SJCRH30 (cell line): ENCODE results near the gene OGFR. TPM values are rescaled to one million over a fixed set of nuclear protein-coding genes. Genes with fewer than 3 reads are reported as not detected.

Experiments
- DNase-seq, 2 experiments: peaks; one replicate each; pipeline ENCODE4 v3.0.0-alpha.2; 2015 to 2020
- H3K27ac ChIP-seq: fragments of 250-450 bp; sonication (Bioruptor Pico); 2 replicates; pipeline ENCODE4 v1.5.1; 2020; ENCODE audit warnings: mild to moderate bottlenecking, moderate library complexity
- H3K27me3 ChIP-seq: fragments of 250-450 bp; sonication (Bioruptor Pico); 2 replicates; pipeline ENCODE4 v1.5.1; 2020; ENCODE audit warnings: mild to moderate bottlenecking, moderate library complexity
- H3K36me3 ChIP-seq: fragments of 250-450 bp; sonication (Bioruptor Pico); 2 replicates; pipeline ENCODE4 v1.5.1; 2020; ENCODE audit warnings: mild to moderate bottlenecking, moderate library complexity
- H3K4me1 ChIP-seq: fragments of 250-450 bp; sonication (Bioruptor Pico); 2 replicates; pipeline ENCODE4 v1.5.1; 2020; ENCODE audit warnings: mild to moderate bottlenecking, moderate library complexity
- H3K4me3 ChIP-seq: fragments of 250-450 bp; sonication (Bioruptor Pico); 2 replicates; pipeline ENCODE4 v1.5.1; 2020; ENCODE audit warnings: mild to moderate bottlenecking, moderate library complexity
- H3K9me3 ChIP-seq: fragments of 250-450 bp; sonication (Bioruptor Pico); replicated peaks from 2 replicates; pipeline ENCODE4 v1.5.1; 2020; ENCODE audit warnings: mild to moderate bottlenecking, moderate library complexity
- total RNA-seq: library from RNA; depleted of rRNA; stranded (reverse); fragments of >200 nt; shearing (Covaris generic); gene quantifications from 2 replicates; pipeline ENCODE4 v1.2.3, GENCODE V29; 2014

The OGFR gene
- total RNA-seq, 1 experiment from 2014 or later = 49.0 TPM

DNA sequence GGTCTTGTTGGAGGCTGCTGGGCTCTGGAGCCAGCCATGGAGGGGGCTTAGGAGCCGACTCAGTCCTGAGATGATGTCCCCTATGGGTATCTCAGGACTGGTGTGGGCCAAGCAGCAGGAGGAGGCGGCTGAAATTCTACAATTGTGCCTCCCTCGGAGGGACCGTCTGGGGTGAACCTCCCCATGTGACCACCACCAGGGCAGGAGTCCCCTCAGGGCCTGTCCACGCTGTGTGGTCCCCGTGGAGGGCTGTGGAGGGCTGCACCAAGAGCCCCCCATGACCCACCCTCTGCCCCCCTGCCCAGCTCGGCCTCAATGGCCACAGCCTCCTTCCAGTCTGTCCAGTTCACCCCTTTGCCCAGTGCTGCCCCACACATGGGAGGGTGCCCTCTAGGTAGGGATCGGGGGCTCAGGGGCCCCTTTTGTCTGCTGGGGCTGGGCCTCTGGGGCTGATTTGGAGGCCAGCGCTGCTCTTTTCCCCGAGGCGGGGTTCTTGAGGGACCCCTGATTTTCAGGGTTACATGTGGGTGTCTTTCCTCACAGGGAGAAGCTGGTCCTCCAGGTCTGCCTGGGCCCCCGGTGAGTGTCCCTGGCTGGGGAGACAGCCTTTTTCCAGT is 13.4 kb downstream of the OGFR start:
- Histone ChIP-seq H3K4me1 (peaks cover 26% of the 10 kb centered on the region), H3K27me3 (peaks cover 6% of the 10 kb centered on the region; the same call in 1 of the 2 replicates), H3K9me3 (no peaks in the 10 kb centered on the region), H3K36me3 (no peaks in the 10 kb centered on the region), H3K4me3 (0 out of 2 replicates have a peak overlapping the region, but pooled peaks have one; percentile 3), H3K27ac (peak overlapping the region; percentile 81)
- peak in 1 of 2 experiments; percentile 66 for DNase-seq

- peak overlapping the region; percentile 81 for H3K27ac ChIP-seq
- H3K27me3 ChIP-seq = peaks cover 10% of the 10 kb centered on the region; the same call in 1 of the 2 replicates
- peaks cover 26% of the 10 kb centered on the region for H3K4me1 ChIP-seq
- peak; percentile 99 for DNase-seq
- H3K36me3 ChIP-seq = no peaks in the 10 kb centered on the region
- H3K9me3 ChIP-seq = no peaks in the 10 kb centered on the region
- H3K4me3 ChIP-seq = peak overlapping the region; percentile 11
Measured at GRCh38 chr20:62818592-62819493, 14.2 kb downstream of the OGFR start.

- Histone ChIP-seq H3K27ac (no peak overlapping the region), H3K4me1 (peaks cover 30% of the 10 kb centered on the region), H3K36me3 (no peaks in the 10 kb centered on the region), H3K4me3 (no peak overlapping the region), H3K27me3 (peaks cover 10% of the 10 kb centered on the region; the same call in 1 of the 2 replicates), H3K9me3 (no peaks in the 10 kb centered on the region)
- peak; percentile 77 to 81 for DNase-seq
Measured at GRCh38 chr20:62819494-62820174, 15.0 kb downstream of the OGFR start.

- H3K4me3 ChIP-seq = no peak overlapping the region
- peaks cover 34% of the 10 kb centered on the region for H3K4me1 ChIP-seq
- H3K27me3 ChIP-seq = peaks cover 13% of the 10 kb centered on the region
- no peaks in the 10 kb centered on the region for H3K36me3 ChIP-seq
- no peaks in the 10 kb centered on the region for H3K9me3 ChIP-seq
- DNase-seq = peak in 1 of 2 experiments; percentile 34
- H3K27ac ChIP-seq = no peak overlapping the region
Measured at GRCh38 chr20:62820208-62820961, 15.8 kb downstream of the OGFR start.

GRCh38 chr20:62820962-62821725 is 16.5 kb downstream of the OGFR start:
- Histone ChIP-seq H3K4me1 (peaks cover 36% of the 10 kb centered on the region), H3K27ac (no peak overlapping the region), H3K36me3 (no peaks in the 10 kb centered on the region), H3K27me3 (peaks cover 18% of the 10 kb centered on the region), H3K9me3 (no peaks in the 10 kb centered on the region), H3K4me3 (no peak overlapping the region)
- DNase-seq = peak in 1 of 2 experiments; percentile 33

GRCh38 chr20:62821726-62822210 is 17.1 kb downstream of the OGFR start:
- peaks cover 24% of the 10 kb centered on the region for H3K27me3 ChIP-seq
- no peak overlapping the region for H3K27ac ChIP-seq
- DNase-seq = no peak
- H3K9me3 ChIP-seq = no peaks in the 10 kb centered on the region
- no peak overlapping the region for H3K4me3 ChIP-seq
- peaks cover 36% of the 10 kb centered on the region for H3K4me1 ChIP-seq
- H3K36me3 ChIP-seq = no peaks in the 10 kb centered on the region

GRCh38 chr20:62822239-62822787 is 17.7 kb downstream of the OGFR start:
- H3K4me1 ChIP-seq = peaks cover 36% of the 10 kb centered on the region
- no peaks in the 10 kb centered on the region for H3K9me3 ChIP-seq
- H3K27me3 ChIP-seq = peaks cover 30% of the 10 kb centered on the region
- H3K4me3 ChIP-seq = no peak overlapping the region
- H3K27ac ChIP-seq = no peak overlapping the region
- no peak for DNase-seq
- H3K36me3 ChIP-seq = no peaks in the 10 kb centered on the region

DNA sequence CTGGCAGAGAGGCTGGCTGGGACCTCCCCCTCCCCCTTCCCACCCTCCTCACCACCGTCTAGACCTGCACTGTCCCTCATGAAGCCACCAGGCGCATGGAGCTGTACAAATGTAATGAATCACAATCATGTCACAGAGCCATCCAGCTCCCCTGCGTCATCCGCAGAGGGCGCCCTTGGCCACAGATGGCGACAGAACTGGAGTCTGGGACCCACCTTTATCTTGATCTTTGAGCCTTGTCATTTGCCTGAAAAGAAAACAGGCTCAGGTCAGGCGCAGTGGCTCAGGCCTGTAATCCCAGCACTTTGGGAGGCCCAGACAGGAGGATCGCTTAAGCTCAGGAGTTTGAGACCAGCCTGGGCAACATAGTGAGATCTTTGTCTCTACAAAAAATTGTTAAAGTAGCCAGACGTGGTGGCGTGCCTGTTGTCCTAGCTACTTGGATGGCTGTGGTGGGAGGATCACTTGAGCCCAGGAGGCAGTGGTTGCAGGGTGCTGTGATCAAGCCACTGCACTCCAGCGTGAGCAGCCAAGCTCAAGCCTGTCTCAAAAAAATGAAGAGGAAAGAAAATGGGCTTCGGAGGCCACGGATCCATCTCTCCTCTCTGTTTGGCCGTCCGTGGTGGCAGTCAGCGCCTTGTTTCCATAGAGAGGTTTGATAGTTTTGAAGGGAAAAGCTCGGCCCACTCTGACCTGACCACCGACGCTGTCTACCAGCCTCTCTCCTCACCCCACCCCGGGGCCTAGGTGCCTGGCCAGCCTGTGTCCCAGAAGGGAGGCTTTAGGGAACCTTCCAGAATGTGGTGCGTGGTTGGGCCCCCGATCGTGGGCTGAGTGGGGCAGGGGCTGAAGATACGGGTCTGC is 18.4 kb downstream of the OGFR start:
- peaks cover 37% of the 10 kb centered on the region for H3K27me3 ChIP-seq
- no peak overlapping the region for H3K4me3 ChIP-seq
- H3K36me3 ChIP-seq = no peaks in the 10 kb centered on the region
- peak; percentile 70 to 82 for DNase-seq
- peaks cover 30% of the 10 kb centered on the region for H3K4me1 ChIP-seq
- no peaks in the 10 kb centered on the region for H3K9me3 ChIP-seq
- H3K27ac ChIP-seq = no peak overlapping the region

- Histone ChIP-seq H3K4me1 (peaks cover 21% of the 10 kb centered on the region), H3K9me3 (no peaks in the 10 kb centered on the region), H3K27me3 (peaks cover 46% of the 10 kb centered on the region), H3K27ac (no peak overlapping the region), H3K36me3 (no peaks in the 10 kb centered on the region), H3K4me3 (no peak overlapping the region)
- DNase-seq = peak in 1 of 2 experiments; percentile 60
Measured at GRCh38 chr20:62823688-62824475, 19.2 kb downstream of the OGFR start.

DNA sequence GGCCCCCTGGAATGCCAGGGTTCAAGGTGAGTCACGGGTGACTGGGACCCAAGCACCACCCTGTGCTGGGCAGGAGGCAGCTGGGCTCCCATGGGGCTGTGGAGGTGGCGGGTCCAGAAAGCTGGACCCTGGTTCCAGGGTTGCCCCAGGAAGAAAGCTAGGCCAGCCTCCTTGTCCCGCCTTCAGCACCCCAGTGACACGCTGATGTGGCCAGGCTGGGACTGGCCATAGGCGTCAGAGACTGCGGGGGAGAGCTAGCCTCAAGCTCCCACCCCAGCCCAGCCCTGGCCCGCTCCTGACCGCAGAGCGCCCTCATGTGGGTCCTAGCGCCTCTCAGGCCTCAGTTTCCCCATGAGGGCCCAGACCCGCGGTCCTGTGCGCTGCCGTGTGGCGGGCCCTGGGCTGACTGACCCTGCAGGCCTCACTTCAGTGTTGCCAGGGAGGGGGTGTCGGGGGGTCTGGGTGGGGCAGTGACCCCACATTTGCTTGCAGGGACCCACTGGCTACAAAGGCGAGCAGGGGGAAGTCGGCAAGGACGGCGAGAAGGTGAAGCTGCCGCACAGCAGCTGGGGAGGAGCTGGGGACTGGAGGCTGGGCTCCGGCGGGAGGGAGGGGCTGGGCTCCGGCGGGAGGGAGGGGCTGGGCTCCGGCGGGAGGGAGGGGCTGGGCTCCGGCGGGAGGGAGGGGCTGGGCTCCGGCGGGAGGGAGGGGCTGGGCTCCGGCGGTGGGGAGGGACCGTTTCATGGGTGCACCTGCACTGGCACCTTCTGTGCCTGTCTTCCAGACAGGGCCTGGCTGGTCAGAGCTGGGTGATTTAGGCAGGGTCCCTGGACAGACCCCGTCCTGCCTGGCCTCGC is 20.1 kb downstream of the OGFR start:
- Histone ChIP-seq H3K4me3 (no peak overlapping the region), H3K27ac (no peak overlapping the region), H3K27me3 (peaks cover 53% of the 10 kb centered on the region), H3K4me1 (peaks cover 13% of the 10 kb centered on the region), H3K9me3 (no peaks in the 10 kb centered on the region), H3K36me3 (no peaks in the 10 kb centered on the region)
- DNase-seq = peak; percentile 88 to 89

- no peaks in the 10 kb centered on the region for H3K9me3 ChIP-seq
- H3K4me3 ChIP-seq = no peak overlapping the region
- H3K27ac ChIP-seq = no peak overlapping the region
- H3K27me3 ChIP-seq = peaks cover 50% of the 10 kb centered on the region
- H3K36me3 ChIP-seq = no peaks in the 10 kb centered on the region
- H3K4me1 ChIP-seq = peaks cover 11% of the 10 kb centered on the region; the same call in 1 of the 2 replicates
- no peak for DNase-seq
Measured at GRCh38 chr20:62825333-62825985, 20.8 kb downstream of the OGFR start.
